ENCODE data around the gene PRKACA.

PRKACA gene

GRCh38 chr19:14091081-14091812, 26.3 kb downstream of the PRKACA start:
- peak; percentile 37 for DNase-seq

GRCh38 chr19:14090509-14091080, 27.0 kb downstream of the PRKACA start, which contains the start of gene SAMD1:
SAMD1 (minus strand) TSS chr19:14090751.
- DNase-seq: peak; percentile 48

GRCh38 chr19:14089662-14090508, 27.7 kb downstream of the PRKACA start:
- DNase-seq: peak; percentile 14

GRCh38 chr19:14089412-14089661, 28.2 kb downstream of the PRKACA start:
- DNase-seq: no peak

- no peak for DNase-seq
These were observed 28.7 kb downstream of the PRKACA start for GRCh38 chr19:14088634-14089411.

- no peak for DNase-seq
These were observed 31.5 kb downstream of the PRKACA start for GRCh38 chr19:14086098-14086497.

- DNase-seq: no peak
These were observed 32.1 kb downstream of the PRKACA start, which contains the start of gene C19orf67 for GRCh38 chr19:14085309-14085995. C19orf67 (minus strand) TSS chr19:14085783; CDS start chr19:14085627, 156 bp downstream.

GRCh38 chr19:14082675-14082960, 34.9 kb downstream of the PRKACA start:
- DNase-seq: no peak

- no peak for DNase-seq
These were observed 35.5 kb downstream of the PRKACA start for GRCh38 chr19:14081797-14082674.

- DNase-seq: peak; percentile 100
These were observed 36.4 kb downstream of the PRKACA start for GRCh38 chr19:14080887-14081796.

- DNase-seq: no peak
These were observed 39.2 kb downstream of the PRKACA start for GRCh38 chr19:14078411-14078810.

GRCh38 chr19:14073925-14074838, 43.4 kb downstream of the PRKACA start:
- DNase-seq: no peak

- peak; percentile 49 for DNase-seq
These were observed 44.2 kb downstream of the PRKACA start for GRCh38 chr19:14073261-14073924.

GRCh38 chr19:14072535-14073260, 44.9 kb downstream of the PRKACA start, which contains the start of gene MISP3:
MISP3 (plus strand) TSS chr19:14072786; CDS start chr19:14073310, 524 bp downstream.
- DNase-seq: no peak

- no peak for DNase-seq
These were observed 47.1 kb downstream of the PRKACA start for GRCh38 chr19:14070268-14071050.

- no peak for DNase-seq
These were observed 51.4 kb downstream of the PRKACA start for GRCh38 chr19:14066134-14066533.

- DNase-seq: no peak
These were observed 54.5 kb downstream of the PRKACA start for GRCh38 chr19:14063105-14063504.
